Right lobe of liver (tissue), 6 donors: Measurements from ENCODE around the gene ZNF454. TPM values are rescaled to one million over a fixed set of nuclear protein-coding genes. Genes with fewer than 3 reads are reported as not detected.

ENCODE experiments used
- ATAC-seq, 4 donors: fragments of 200-7000 bp; cut with Tn5 transposase; one replicate each; pipeline ENCODE4 v1.9.1; 2020; ENCODE audit warnings: mild to moderate bottlenecking in 4 of 4, moderate library complexity in 4 of 4
- DNase-seq, 3 donors: peaks; one replicate each; pipeline ENCODE4 v3.0.0-alpha.2; 2020
- H3K27ac ChIP-seq, 3 donors: fragments of 200-600 bp; one replicate each; pipeline ENCODE4 v1.8.0; 2022
- H3K27me3 ChIP-seq, 2 donors: fragments of 200-600 bp; one replicate each; pipeline ENCODE4 v1.8.0; 2022
- H3K36me3 ChIP-seq, 4 donors: fragments of 200-600 bp; sonication (generic) in 1 of 4; one replicate each; pipeline versions ENCODE4 v1.5.1 to v1.8.0; 2017 to 2022; ENCODE audit warnings: control low read depth in 1 of 4
- H3K4me1 ChIP-seq, 4 donors: fragments of 200-600 bp; sonication (generic) in 1 of 4; one replicate each; pipeline versions ENCODE4 v1.5.1 to v1.8.0; 2017 to 2022; ENCODE audit warnings: control low read depth in 1 of 4
- H3K4me3 ChIP-seq, 3 donors: fragments of 200-600 bp; one replicate each; pipeline ENCODE4 v1.8.0; 2022
- H3K9me3 ChIP-seq, 4 donors: fragments of 200-600 bp; sonication (generic) in 1 of 4; one replicate each; pipeline versions ENCODE4 v1.5.1 to v1.8.0; 2017 to 2022; ENCODE audit warnings: control low read depth in 1 of 4
- CTCF ChIP-seq, 4 donors: fragments of 200-600 bp in 3 of 4; fragments of 450-650 bp in 1 of 4; IDR thresholded peaks; one replicate each; pipeline versions ENCODE4 v1.5.1 to v1.8.0; 2016 to 2022; ENCODE audit warnings: antibody characterized with exemption in 4 of 4, mild to moderate bottlenecking in 2 of 4
- POLR2A ChIP-seq: fragments of 450-650 bp; IDR thresholded peaks from one replicate; pipeline ENCODE4 v1.6.1; 2017; ENCODE audit warnings: antibody characterized with exemption, mild to moderate bottlenecking
- WGBS: methylation state at CpG from one replicate; pipeline ENCODE4 v1.1.6; 2018; ENCODE audit warnings: low coverage, low lambda C conversion rate; ENCODE audit not compliant: insufficient coverage; ENCODE audit errors: missing lambda C conversion rate; 5-methylcytosine and 5-hydroxymethylcytosine counted together
- intact Hi-C, 2 donors: fragments of 100-400 bp; cut with DNase I; formaldehyde crosslinking; loops; one replicate each; pipeline versions ENCODE4 v1.11.2 to v1.14.1; 2022
- total RNA-seq, 6 experiments: library from RNA; depleted of rRNA in 2 of 6; stranded (reverse); fragments of >200 nt in 2 of 6; fragmentation: NEBNext Ultra II Directional in 3 of 6; extraction: Animal tissue kit (Norgen Biotek cat#: 25700) in 3 of 6; gene quantifications; one replicate each; pipeline versions ENCODE4 v1.1.0 to v1.2.4, GENCODE V29; 2016 to 2023
- donor health status: DM: no; HTN: yes; CAD: no.
- donor health status: DM: no; HTN: no; CAD: no.
- donor health status: DM: no; HTN: no; CAD: no.
- donor health status: DM: no; HTN: yes; CAD: no.
- donor health status: DM: no; HTN: yes; CAD: no.

ZNF454 gene
- total RNA-seq, 6 experiments from 2014 or later, result 0.12 to 0.39 (median 0.27) TPM; not detected in 1

- intact Hi-C loops, result no loop called here
- Histone ChIP-seq H3K4me1 (no peaks in the 10 kb centered on the region), H3K9me3 (no peaks in the 10 kb centered on the region), H3K4me3 (no peak overlapping the region), H3K27me3 (no peaks in the 10 kb centered on the region), H3K36me3 (no peaks in the 10 kb centered on the region), H3K27ac (no peak overlapping the region)
- no peak for ATAC-seq
- TF ChIP-seq CTCF (IDR thresholded peaks at IDR 0.05), result no peak
- no peak for TF ChIP-seq POLR2A
- no peak for DNase-seq
- 24% methylated on average over 2 of the region's 6 CpGs for WGBS
Measured at GRCh38 chr5:178995341-178995690, 54.3 kb downstream of the ZNF454 start.

GRCh38 chr5:178996156-178996555 is 55.2 kb downstream of the ZNF454 start:
- H3K4me3 ChIP-seq, result no peak overlapping the region
- DNase-seq (no peak), ATAC-seq (no peak)
- H3K27me3 ChIP-seq, result no peaks in the 10 kb centered on the region
- 43% methylated on average over 6 of the region's 11 CpGs for WGBS
- no peak overlapping the region for H3K27ac ChIP-seq
- H3K9me3 ChIP-seq, result no peaks in the 10 kb centered on the region
- no peaks in the 10 kb centered on the region for H3K36me3 ChIP-seq
- H3K4me1 ChIP-seq, result no peaks in the 10 kb centered on the region
- intact Hi-C loops, result no loop called here
- TF ChIP-seq POLR2A (no peak), CTCF (IDR thresholded peaks at IDR 0.05) (no peak)

- TF ChIP-seq CTCF (IDR thresholded peaks at IDR 0.05) (no peak), POLR2A (no peak)
- H3K4me3 ChIP-seq, result no peak overlapping the region
- DNase-seq, result no peak
- ATAC-seq, result no peak
- no peaks in the 10 kb centered on the region for H3K36me3 ChIP-seq
- H3K27ac ChIP-seq, result no peak overlapping the region
- no peaks in the 10 kb centered on the region for H3K4me1 ChIP-seq
- no peaks in the 10 kb centered on the region for H3K9me3 ChIP-seq
- intact Hi-C loops, result no loop called here
- no peaks in the 10 kb centered on the region for H3K27me3 ChIP-seq
- 61% methylated on average over 6 of the region's 6 CpGs for WGBS
Measured at GRCh38 chr5:178997191-178997590, 56.2 kb downstream of the ZNF454 start.

- Histone ChIP-seq H3K27me3 (no peaks in the 10 kb centered on the region), H3K4me1 (no peaks in the 10 kb centered on the region), H3K27ac (no peak overlapping the region), H3K9me3 (no peaks in the 10 kb centered on the region), H3K4me3 (no peak overlapping the region), H3K36me3 (no peaks in the 10 kb centered on the region)
- ATAC-seq, result no peak
- no peak for DNase-seq
- WGBS, result 57% methylated on average over 1 of the region's 13 CpGs
- intact Hi-C loops, result no loop called here
- TF ChIP-seq POLR2A, result no peak
Measured at GRCh38 chr5:178998441-178998840, 57.4 kb downstream of the ZNF454 start.

- WGBS, result no CpG with 5 or more reads among the region's 2 CpGs
- no peak for DNase-seq
- intact Hi-C loops, result no loop called here
- Histone ChIP-seq H3K27me3 (no peaks in the 10 kb centered on the region), H3K4me1 (no peaks in the 10 kb centered on the region), H3K4me3 (no peak overlapping the region), H3K36me3 (no peaks in the 10 kb centered on the region), H3K27ac (no peak overlapping the region), H3K9me3 (peaks cover 0 to 8% (median 0%) of the 10 kb centered on the region in 4 donors)
- ATAC-seq, result no peak
- TF ChIP-seq POLR2A (no peak), CTCF (IDR thresholded peaks at IDR 0.05) (no peak)
Measured at GRCh38 chr5:179006564-179006963, 65.6 kb downstream of the ZNF454 start.
